Erythroblast (primary cell): ENCODE data around the gene JMJD8.

Experiments used
- GATA1 ChIP-seq: IDR thresholded peaks from 2 replicates; pipeline ENCODE4 v1.6.1; 2011; ENCODE audit warnings: low read depth, mild to moderate bottlenecking, control low read depth, low read length, moderate library complexity
- POLR2A ChIP-seq: IDR thresholded peaks from 2 replicates; pipeline ENCODE4 v1.6.1; 2011; ENCODE audit warnings: mild to moderate bottlenecking, low read length

GRCh38 chr16:685967-686366 lies 1.8 kb upstream of the JMJD8 start:
- TF ChIP-seq POLR2A (no peak), GATA1 (no peak)
